H1 (cell line): ENCODE results near the gene KCNC3. TPM values are rescaled to one million over a fixed set of nuclear protein-coding genes. Genes with fewer than 3 reads are reported as not detected.

Source experiments
- ATF3 ChIP-seq: IDR thresholded peaks from 2 replicates; pipeline ENCODE4 v1.6.1; 2011; ENCODE audit warnings: low read depth, mild to moderate bottlenecking, low read length; ENCODE audit not compliant: insufficient read depth
- CTCF ChIP-seq, 3 experiments: IDR thresholded peaks; 1 replicate in 2 of 3; 2 replicates in 1 of 3; pipeline versions ENCODE4 v1.5.1 to v1.6.1; 2011; ENCODE audit warnings: low read length in 3 of 3, mild to moderate bottlenecking in 3 of 3, inconsistent platforms in 2 of 3, low read depth in 1 of 3, moderate library complexity in 1 of 3; ENCODE audit not compliant: insufficient read depth in 1 of 3; ENCODE audit errors: control extremely low read depth in 1 of 3
- polyA plus RNA-seq, 7 experiments: library from polyadenylated mRNA; depleted of rRNA in 3 of 7; stranded (reverse) in 5 of 7; unstranded in 2 of 7; fragments of >200 nt in 5 of 7; fragments of 200-250 nt in 2 of 7; gene quantifications; 1 replicate in 5 of 7; 2 replicates in 1 of 7; 4 replicates in 1 of 7; pipeline versions ENCODE4 v1.2.1 to v1.2.3, GENCODE V29; 2011 to 2013; ENCODE audit warnings: missing spikeins in 2 of 7, mixed read lengths in 2 of 7
- total RNA-seq: library from RNA; stranded (reverse); fragmentation: NEBNext Ultra II Directional; extraction: Animal tissue kit (Norgen Biotek cat#: 25700); gene quantifications from 2 replicates; pipeline ENCODE4 v1.2.1, GENCODE V29; 2021

Gene KCNC3
- total and polyA plus RNA-seq, 2 of the 8 experiments (the other 6 are each of a cell fraction or from before 2014, with no cell fraction given): 3.9 to 7.2 TPM

- TF ChIP-seq CTCF (IDR thresholded peaks at IDR 0.05; ENCODE audit: control extremely low read depth in 1 of 3, insufficient read depth in 1 of 3, low read depth in 1 of 3, low read length in 3 of 3): no peak
- TF ChIP-seq ATF3: no peak
- TF ChIP-seq, all 59 proteins: peak for 0
These were observed 27.6 kb downstream of the KCNC3 start (continued) for GRCh38 chr19:50301607-50301971.
